ENCODE measurements around the gene LAGE3. TPM values are rescaled to one million over a fixed set of nuclear protein-coding genes. Genes with fewer than 3 reads are reported as not detected.
"Not testable (repeated sequence)": the region's sequence is repeated elsewhere in the genome, so short reads cannot be mapped to it uniquely, and the experiment has no call there.

Gene LAGE3
- total RNA-seq, 1 experiment from 2014 or later: 175 TPM

DNA sequence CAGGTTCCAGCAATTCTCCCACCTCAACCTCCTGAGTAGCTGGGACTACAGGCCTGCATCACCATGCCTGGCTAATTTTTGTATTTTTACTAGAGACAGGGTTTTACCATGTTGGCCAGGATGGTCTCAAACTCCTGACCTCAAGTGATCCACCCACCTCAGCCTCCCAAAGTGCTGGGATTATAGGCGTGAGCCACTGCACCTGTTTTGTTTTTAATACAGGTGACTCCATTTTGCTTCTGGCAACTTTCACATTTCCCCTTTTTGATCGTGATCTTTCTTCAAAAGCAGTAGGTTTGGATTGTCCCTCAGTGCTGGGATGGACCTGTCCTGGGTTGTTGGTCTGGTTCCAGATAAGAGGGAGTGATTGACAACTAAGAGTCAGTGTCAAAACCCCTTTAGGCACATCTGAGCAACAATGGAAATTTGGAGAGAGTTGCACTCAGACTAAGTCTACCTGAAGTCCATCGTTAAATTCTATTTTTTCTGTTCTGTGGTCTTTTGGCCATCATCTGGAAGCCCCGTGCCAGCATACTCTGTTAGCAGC, 17.6 kb upstream of the LAGE3 start:
- H3K9me3 ChIP-seq (ENCODE audit: control insufficient read depth, insufficient read depth, low read depth, low read length); POLR2A ChIA-PET; H3K4me1 ChIP-seq (ENCODE audit: control insufficient read depth, insufficient read depth, low read length); H3K36me3 ChIP-seq (ENCODE audit: control insufficient read depth, insufficient read depth, low read length); DNase-seq (ENCODE audit: low read depth, low spot score); H3K27me3 ChIP-seq (ENCODE audit: control insufficient read depth, insufficient read depth, low read length); intact Hi-C loops (cut with micrococcal nuclease; ENCODE audit: unreplicated experiment); CTCF ChIA-PET; BruUV-seq (replicated peaks); ATAC-seq; in situ Hi-C loops (cut with HindIII; ENCODE audit: low pct_unique_long_range_greater_than_20kb, low sequenced_read_pairs); H3K27ac ChIP-seq (ENCODE audit: low read length); H3K4me3 ChIP-seq (ENCODE audit: low read depth in 2 of 2, low read length in 2 of 2): not testable (repeated sequence)

DNA sequence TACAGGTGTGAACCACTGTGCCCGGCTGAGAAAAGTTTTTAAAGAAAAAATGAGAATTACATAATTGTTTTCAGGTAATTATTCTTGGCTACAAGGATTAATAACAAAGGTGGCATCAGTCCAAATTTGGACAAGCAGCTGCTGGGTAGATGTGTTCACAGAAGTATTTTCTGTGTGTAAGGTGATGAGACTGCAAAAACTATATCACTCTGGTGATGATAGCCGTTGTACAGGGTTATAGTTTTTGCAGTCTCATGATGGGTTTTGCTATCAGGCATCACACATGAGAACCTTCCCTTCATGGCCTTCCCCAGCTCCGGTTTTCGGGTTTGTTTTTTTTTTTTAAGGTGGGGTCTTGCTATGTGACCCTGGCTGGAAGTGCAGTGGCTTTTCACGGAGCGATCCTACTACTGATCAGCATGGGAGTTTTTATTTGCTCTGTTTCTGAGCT, 16.4 kb upstream of the LAGE3 start:
- TF ChIP-seq, protein P1, sequence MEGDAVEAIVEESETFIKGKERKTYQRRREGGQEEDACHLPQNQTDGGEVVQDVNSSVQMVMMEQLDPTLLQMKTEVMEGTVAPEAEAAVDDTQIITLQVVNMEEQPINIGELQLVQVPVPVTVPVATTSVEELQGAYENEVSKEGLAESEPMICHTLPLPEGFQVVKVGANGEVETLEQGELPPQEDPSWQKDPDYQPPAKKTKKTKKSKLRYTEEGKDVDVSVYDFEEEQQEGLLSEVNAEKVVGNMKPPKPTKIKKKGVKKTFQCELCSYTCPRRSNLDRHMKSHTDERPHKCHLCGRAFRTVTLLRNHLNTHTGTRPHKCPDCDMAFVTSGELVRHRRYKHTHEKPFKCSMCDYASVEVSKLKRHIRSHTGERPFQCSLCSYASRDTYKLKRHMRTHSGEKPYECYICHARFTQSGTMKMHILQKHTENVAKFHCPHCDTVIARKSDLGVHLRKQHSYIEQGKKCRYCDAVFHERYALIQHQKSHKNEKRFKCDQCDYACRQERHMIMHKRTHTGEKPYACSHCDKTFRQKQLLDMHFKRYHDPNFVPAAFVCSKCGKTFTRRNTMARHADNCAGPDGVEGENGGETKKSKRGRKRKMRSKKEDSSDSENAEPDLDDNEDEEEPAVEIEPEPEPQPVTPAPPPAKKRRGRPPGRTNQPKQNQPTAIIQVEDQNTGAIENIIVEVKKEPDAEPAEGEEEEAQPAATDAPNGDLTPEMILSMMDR (IDR thresholded peaks at IDR 0.05): no peak
- TF ChIP-seq SIN3A (IDR thresholded peaks at IDR 0.05; ENCODE audit: borderline replicate concordance, insufficient read depth, low read depth, low read length): no peak
- H3K27ac ChIP-seq (ENCODE audit: low read length): no peak overlapping the region
- in situ Hi-C loops (cut with HindIII; ENCODE audit: low pct_unique_long_range_greater_than_20kb, low sequenced_read_pairs) (no loop called here), intact Hi-C loops (cut with micrococcal nuclease; ENCODE audit: unreplicated experiment) (no loop called here)
- no peaks in the 10 kb centered on the region for H3K27me3 ChIP-seq (ENCODE audit: control insufficient read depth, insufficient read depth, low read length)
- BruUV-seq (replicated peaks): no TSS peak
- ChIA-PET CTCF (interaction anchor here (0.6 kb wide), 1 partner anchor 31 kb away, joined by 5 read pairs; no protein-coding TSS in a partner anchor), POLR2A (no interaction called here)
- ATAC-seq (no peak), DNase-seq (ENCODE audit: low read depth, low spot score) (no peak)
- no peak overlapping the region for H3K4me3 ChIP-seq (ENCODE audit: low read depth in 2 of 2, low read length in 2 of 2)
- peaks cover 4% of the 10 kb centered on the region for H3K4me1 ChIP-seq (ENCODE audit: control insufficient read depth, insufficient read depth, low read length)
- no peaks in the 10 kb centered on the region for H3K9me3 ChIP-seq (ENCODE audit: control insufficient read depth, insufficient read depth, low read depth, low read length)
- H3K36me3 ChIP-seq (ENCODE audit: control insufficient read depth, insufficient read depth, low read length): no peaks in the 10 kb centered on the region

DNA sequence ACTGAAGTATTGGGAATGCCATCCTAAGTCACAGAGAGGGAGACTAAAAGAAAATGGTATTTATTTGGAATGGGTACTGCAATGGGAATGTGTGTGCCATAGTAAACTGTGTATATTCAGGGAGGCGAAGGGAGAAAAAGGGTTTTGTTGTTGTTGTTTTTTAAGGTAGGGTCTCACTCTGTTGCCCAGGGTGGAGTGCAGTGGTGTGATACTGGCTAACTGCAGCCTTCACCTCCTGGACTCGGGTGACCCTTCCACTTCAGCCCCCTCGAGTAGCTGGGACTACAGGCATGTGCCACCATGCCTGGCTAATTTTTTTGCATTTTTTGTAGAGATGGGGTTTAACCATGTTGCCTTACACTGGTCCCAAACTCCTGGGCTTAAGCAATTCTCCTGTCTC, 15.6 kb upstream of the LAGE3 start:
- no peaks in the 10 kb centered on the region for H3K9me3 ChIP-seq (ENCODE audit: control insufficient read depth, insufficient read depth, low read depth, low read length)
- ChIA-PET CTCF (no interaction called here), POLR2A (no interaction called here)
- no peak for ATAC-seq
- DNase-seq (ENCODE audit: low read depth, low spot score): no peak
- no peaks in the 10 kb centered on the region for H3K27me3 ChIP-seq (ENCODE audit: control insufficient read depth, insufficient read depth, low read length)
- intact Hi-C loops (cut with micrococcal nuclease; ENCODE audit: unreplicated experiment) (no loop called here), in situ Hi-C loops (cut with HindIII; ENCODE audit: low pct_unique_long_range_greater_than_20kb, low sequenced_read_pairs) (no loop called here)
- H3K27ac ChIP-seq (ENCODE audit: low read length): no peak overlapping the region
- no peaks in the 10 kb centered on the region for H3K36me3 ChIP-seq (ENCODE audit: control insufficient read depth, insufficient read depth, low read length)
- no peak overlapping the region for H3K4me3 ChIP-seq (ENCODE audit: low read depth in 2 of 2, low read length in 2 of 2)
- no peak for TF ChIP-seq TCF7L2 (IDR thresholded peaks at IDR 0.05; ENCODE audit: low read depth, low read length)
- TF ChIP-seq, protein P1 (IDR thresholded peaks at IDR 0.05): no peak
- peaks cover 5% of the 10 kb centered on the region for H3K4me1 ChIP-seq (ENCODE audit: control insufficient read depth, insufficient read depth, low read length)
- BruUV-seq (replicated peaks): no TSS peak
